A549 (cell line): ENCODE results near the gene PTPN14. TPM values are rescaled to one million over a fixed set of nuclear protein-coding genes. Genes with fewer than 3 reads are reported as not detected.
A peak's percentile ranks its signal among the peaks of the same experiment; 100 is the strongest.

Experiments
- ATAC-seq, 2 experiments: fragments of 200-7000 bp in 1 of 2; fragments of >200 bp in 1 of 2; cut with Nextera tagmentation in 1 of 2; cut with Tn5 transposase in 1 of 2; 3 replicates each; pipeline versions ENCODE4 v1.8.0 to v1.9.1; 2018 to 2020; ENCODE audit warnings: mild to moderate bottlenecking in 1 of 2, moderate library complexity in 1 of 2
- CTCF ChIA-PET: fragments of 300-600 bp; sonication (Branson Sonifier 250); formaldehyde crosslinking; extraction: SDS; loops from one replicate; lab custom pipeline; 2021; ENCODE audit warnings: antibody characterized with exemption, inconsistent platforms; lab: Yijun Ruan, JAX
- POLR2A ChIA-PET: fragments of 350-600 bp; formaldehyde crosslinking; extraction: SDS; loops from one replicate; lab custom pipeline; 2021; ENCODE audit warnings: antibody characterized with exemption, inconsistent platforms; lab: Yijun Ruan, JAX
- DNase-seq, 2 experiments: peaks; one replicate each; pipeline versions ENCODE4 v3.0.0 to v3.0.0-alpha.2; 2011 to 2016; ENCODE audit warnings: low read depth in 1 of 2, low spot score in 1 of 2
- FAIRE-seq: peaks from 2 replicates; lab custom pipeline; 2011; peaks lifted over from hg19 to GRCh38; lab: Jason Lieb, UNC
- H3K27ac ChIP-seq, 2 experiments: fragments of >200 bp; sonication (Bioruptor Twin); formaldehyde crosslinking; 3 replicates each; pipeline ENCODE4 v1.5.1; 2016 to 2017
- H3K4me1 ChIP-seq: fragments of >200 bp; sonication (Bioruptor Twin); formaldehyde crosslinking; 3 replicates; pipeline ENCODE4 v1.6.1; 2016
- H3K4me2 ChIP-seq: fragments of >200 bp; sonication (Bioruptor Twin); formaldehyde crosslinking; 3 replicates; pipeline ENCODE4 v1.6.1; 2016
- H3K4me3 ChIP-seq: fragments of >200 bp; sonication (Bioruptor Twin); formaldehyde crosslinking; 3 replicates; pipeline ENCODE4 v1.5.1; 2016
- H3K9me3 ChIP-seq: fragments of >200 bp; sonication (Bioruptor Twin); formaldehyde crosslinking; 3 replicates; pipeline ENCODE4 v1.6.1; 2016
- CBX8 ChIP-seq: fragments of 200-600 bp; sonication (generic); IDR thresholded peaks from 2 replicates; pipeline ENCODE4 v1.6.1; 2016
- CEBPB ChIP-seq, 2 experiments: fragments of >200 bp in 1 of 2; sonication (Bioruptor Twin) in 1 of 2; formaldehyde crosslinking in 1 of 2; IDR thresholded peaks; 2 replicates each; pipeline ENCODE4 v1.6.1; 2012 to 2016
- CHD2 ChIP-seq: fragments of 150-350 bp; IDR thresholded peaks from 2 replicates; pipeline ENCODE4 v1.6.1; 2014; ENCODE audit warnings: low read length; ENCODE audit not compliant: partially characterized antibody
- CHD4 ChIP-seq: fragments of 200-600 bp; sonication (generic); IDR thresholded peaks from 2 replicates; pipeline ENCODE4 v1.6.1; 2016; ENCODE audit warnings: antibody characterized with exemption, mild to moderate bottlenecking, borderline replicate concordance
- ESRRA ChIP-seq: fragments of 150-350 bp; IDR thresholded peaks from 2 replicates; pipeline ENCODE4 v1.6.1; 2014; ENCODE audit warnings: mild to moderate bottlenecking, low read length, borderline replicate concordance
- FOSB ChIP-seq: fragments of 250-450 bp; sonication (Bioruptor Pico); IDR thresholded peaks from 2 replicates; pipeline ENCODE4 v1.5.0; 2020; ENCODE audit warnings: mild to moderate bottlenecking, moderate library complexity
- FOSL2 ChIP-seq, 2 experiments: fragments of 450-650 bp in 1 of 2; fragments of >200 bp in 1 of 2; sonication (Bioruptor Twin) in 1 of 2; formaldehyde crosslinking; IDR thresholded peaks; 2 replicates each; pipeline versions ENCODE4 v1.5.0 to v1.6.1; 2016 to 2020; ENCODE audit warnings: mild to moderate bottlenecking in 1 of 2, moderate library complexity in 1 of 2
- FOXS1 ChIP-seq: fragments of 250-450 bp; sonication (Bioruptor Pico); IDR thresholded peaks from 2 replicates; pipeline ENCODE4 v1.5.0; 2020; ENCODE audit warnings: mild to moderate bottlenecking, moderate library complexity
- GATA3 ChIP-seq: IDR thresholded peaks from 2 replicates; pipeline ENCODE4 v1.6.1; 2012; ENCODE audit warnings: borderline replicate concordance
- HEYL ChIP-seq: fragments of 250-450 bp; sonication (Bioruptor Pico); IDR thresholded peaks from 2 replicates; pipeline ENCODE4 v1.8.0; 2021; ENCODE audit warnings: mild to moderate bottlenecking, moderate library complexity
- HOXA7 ChIP-seq: fragments of 250-450 bp; sonication (Bioruptor Pico); IDR thresholded peaks from 2 replicates; pipeline ENCODE4 v1.5.0; 2020; ENCODE audit warnings: mild to moderate bottlenecking, moderate library complexity
- JUN ChIP-seq, 2 experiments: fragments of >200 bp; sonication (Bioruptor Twin); formaldehyde crosslinking; IDR thresholded peaks; 2 replicates in 1 of 2; 3 replicates in 1 of 2; pipeline ENCODE4 v1.6.1; 2016 to 2017
- JUNB ChIP-seq: fragments of >200 bp; sonication (Bioruptor Twin); formaldehyde crosslinking; IDR thresholded peaks from 2 replicates; pipeline ENCODE4 v1.6.1; 2016
- KDM5A ChIP-seq: fragments of 200-600 bp; sonication (generic); IDR thresholded peaks from 2 replicates; pipeline ENCODE4 v1.6.1; 2016; ENCODE audit warnings: antibody characterized with exemption, mild to moderate bottlenecking
- MAFK ChIP-seq: fragments of 450-650 bp; IDR thresholded peaks from 2 replicates; pipeline ENCODE4 v1.6.1; 2014; ENCODE audit not compliant: partially characterized antibody
- MAZ ChIP-seq: fragments of 150-350 bp; IDR thresholded peaks from 2 replicates; pipeline ENCODE4 v1.6.1; 2014; ENCODE audit warnings: antibody characterized with exemption, low read depth, low read length, borderline replicate concordance
- NFE2L2 ChIP-seq: fragments of 150-350 bp; conservative IDR thresholded peaks from 2 replicates; pipeline ENCODE4 v1.6.1; 2014; ENCODE audit warnings: low read length
- NR3C1 ChIP-seq: fragments of >200 bp; sonication (Bioruptor Twin); formaldehyde crosslinking; IDR thresholded peaks from 3 replicates; pipeline ENCODE4 v1.6.1; 2017
- PHF8 ChIP-seq: fragments of 200-600 bp; sonication (generic); IDR thresholded peaks from 2 replicates; pipeline ENCODE4 v1.6.1; 2016; ENCODE audit warnings: low read depth, mild to moderate bottlenecking, antibody characterized with exemption, moderate library complexity, borderline replicate concordance
- POLR2A ChIP-seq: IDR thresholded peaks from 2 replicates; pipeline ENCODE4 v1.6.1; 2012; ENCODE audit warnings: mild to moderate bottlenecking, low read length
- SMC3 ChIP-seq: fragments of >200 bp; sonication (Bioruptor Twin); formaldehyde crosslinking; IDR thresholded peaks from 3 replicates; pipeline ENCODE4 v1.6.1; 2018; ENCODE audit warnings: inconsistent platforms
- TFCP2L1 ChIP-seq: fragments of 250-450 bp; sonication (Bioruptor Pico); IDR thresholded peaks from 2 replicates; pipeline ENCODE4 v1.5.0; 2021; ENCODE audit warnings: mild to moderate bottlenecking
- ZC3H11A ChIP-seq: fragments of 450-650 bp; IDR thresholded peaks from 2 replicates; pipeline ENCODE4 v1.6.1; 2014; ENCODE audit warnings: antibody characterized with exemption, mild to moderate bottlenecking
- ZNF302 ChIP-seq: fragments of 250-450 bp; sonication (Bioruptor Pico); IDR thresholded peaks from 2 replicates; pipeline ENCODE4 v1.9.0; 2021; ENCODE audit warnings: inconsistent platforms, mild to moderate bottlenecking, moderate library complexity
- ZSCAN20 ChIP-seq: fragments of 250-450 bp; sonication (Bioruptor Pico); IDR thresholded peaks from 2 replicates; pipeline ENCODE4 v1.8.0; 2022; ENCODE audit warnings: mild to moderate bottlenecking, moderate library complexity
- WGBS: methylation state at CpG from one replicate; pipeline ENCODE4 v1.1.6; 2017; ENCODE audit errors: missing lambda C conversion rate; 5-methylcytosine and 5-hydroxymethylcytosine counted together
- polyA plus RNA-seq, 4 experiments: library from polyadenylated mRNA; depleted of rRNA in 3 of 4; stranded (reverse); fragments of >200 nt; fragmentation: RNase III in 1 of 4; extraction: RNeasy Plus Mini Kit Qiagen cat#74134 plus additional on column Dnase treatment in 1 of 4; gene quantifications; 2 replicates in 3 of 4; 3 replicates in 1 of 4; pipeline ENCODE4 v1.2.3, GENCODE V29; 2011 to 2017
- TF ChIP-seq, protein P1 (sequence below): fragments of >200 bp; sonication (Bioruptor Twin); formaldehyde crosslinking; IDR thresholded peaks from 3 replicates; pipeline ENCODE4 v1.5.1; 2016
- TF ChIP-seq, protein P2 (sequence below): fragments of 250-450 bp; sonication (Bioruptor Pico); IDR thresholded peaks from 2 replicates; pipeline ENCODE4 v1.5.0; 2021; ENCODE audit warnings: mild to moderate bottlenecking, moderate library complexity, borderline replicate concordance

PTPN14 gene
- polyA plus RNA-seq, 2 of the 4 experiments (the other 2 are of a cell fraction): 9.2 to 10.0 TPM

- DNase-seq: no peak
Measured at GRCh38 chr1:214321705-214322453, 229.5 kb downstream of the PTPN14 start.

DNA sequence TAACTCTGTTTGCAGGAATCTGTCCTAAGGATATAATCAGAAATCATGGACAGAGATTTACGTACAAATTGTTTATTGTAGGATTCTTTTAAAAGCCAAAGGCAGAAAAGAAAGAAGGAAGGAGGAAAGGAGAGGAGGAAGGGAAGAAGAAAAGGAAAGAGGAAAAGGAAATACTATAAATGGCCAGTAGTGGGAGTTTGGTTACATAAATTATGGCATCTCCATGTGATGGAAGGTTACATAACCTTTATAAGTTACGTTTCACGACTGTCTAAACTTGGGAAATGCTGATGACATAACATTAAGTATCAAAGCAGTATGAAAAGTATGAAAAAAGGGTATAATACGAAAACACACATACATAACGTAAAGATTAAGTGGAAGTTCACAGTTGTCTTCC lies 231.5 kb downstream of the PTPN14 start:
- Histone ChIP-seq H3K4me1 (peaks cover 8% of the 10 kb centered on the region; the same call in 2 of the 3 replicates), H3K4me3 (no peak overlapping the region), H3K4me2 (no peak overlapping the region), H3K27ac (no peak overlapping the region), H3K9me3 (no peaks in the 10 kb centered on the region)
- 83% methylated on average over 5 of the region's 5 CpGs for WGBS
- TF ChIP-seq ESRRA: no peak
- TF ChIP-seq, protein P1, sequence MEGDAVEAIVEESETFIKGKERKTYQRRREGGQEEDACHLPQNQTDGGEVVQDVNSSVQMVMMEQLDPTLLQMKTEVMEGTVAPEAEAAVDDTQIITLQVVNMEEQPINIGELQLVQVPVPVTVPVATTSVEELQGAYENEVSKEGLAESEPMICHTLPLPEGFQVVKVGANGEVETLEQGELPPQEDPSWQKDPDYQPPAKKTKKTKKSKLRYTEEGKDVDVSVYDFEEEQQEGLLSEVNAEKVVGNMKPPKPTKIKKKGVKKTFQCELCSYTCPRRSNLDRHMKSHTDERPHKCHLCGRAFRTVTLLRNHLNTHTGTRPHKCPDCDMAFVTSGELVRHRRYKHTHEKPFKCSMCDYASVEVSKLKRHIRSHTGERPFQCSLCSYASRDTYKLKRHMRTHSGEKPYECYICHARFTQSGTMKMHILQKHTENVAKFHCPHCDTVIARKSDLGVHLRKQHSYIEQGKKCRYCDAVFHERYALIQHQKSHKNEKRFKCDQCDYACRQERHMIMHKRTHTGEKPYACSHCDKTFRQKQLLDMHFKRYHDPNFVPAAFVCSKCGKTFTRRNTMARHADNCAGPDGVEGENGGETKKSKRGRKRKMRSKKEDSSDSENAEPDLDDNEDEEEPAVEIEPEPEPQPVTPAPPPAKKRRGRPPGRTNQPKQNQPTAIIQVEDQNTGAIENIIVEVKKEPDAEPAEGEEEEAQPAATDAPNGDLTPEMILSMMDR: peak; percentile 20; the same call in 1 of the 3 replicates
- CTCF ChIA-PET: interaction anchor here (1.1 to 7.4 kb wide), 4 partner anchors 10 to 106 kb away, joined by 3 to 98 read pairs (median 30); no protein-coding TSS in a partner anchor
- DNase-seq (no peak), FAIRE-seq (peak; percentile 13), ATAC-seq (peak in 1 of 2 experiments; percentile 39; a peak in 1 of 6 replicates)
- POLR2A ChIA-PET: no interaction called here

More at GRCh38 chr1:214321705-214322453, 229.5 kb downstream of the PTPN14 start:
- ATAC-seq: no peak
- TF ChIP-seq CHD2 (no peak), JUNB (no peak), NR3C1 (no peak), NFE2L2 (no peak), MAFK (no peak), ZSCAN20 (CRISPR knock-in tag) (no peak), PHF8 (no peak), HEYL (CRISPR knock-in tag) (no peak), ZNF302 (no peak), CEBPB (IDR thresholded peaks at IDR 0.05) (no peak), CHD4 (no peak), FOSB (no peak), KDM5A (no peak), POLR2A (no peak)
- FAIRE-seq: no peak
- H3K27ac ChIP-seq: no peak overlapping the region
- H3K4me1 ChIP-seq: no peaks in the 10 kb centered on the region
- no peaks in the 10 kb centered on the region for H3K9me3 ChIP-seq
- H3K4me2 ChIP-seq: no peak overlapping the region
- POLR2A ChIA-PET: no interaction called here
- H3K4me3 ChIP-seq: no peak overlapping the region
- WGBS: 85% methylated on average over 5 of the region's 5 CpGs
- CTCF ChIA-PET: interaction anchor here (0.7 to 7.4 kb wide), 7 partner anchors 8 to 313 kb away, joined by 3 to 98 read pairs (median 4); no protein-coding TSS in a partner anchor

DNA sequence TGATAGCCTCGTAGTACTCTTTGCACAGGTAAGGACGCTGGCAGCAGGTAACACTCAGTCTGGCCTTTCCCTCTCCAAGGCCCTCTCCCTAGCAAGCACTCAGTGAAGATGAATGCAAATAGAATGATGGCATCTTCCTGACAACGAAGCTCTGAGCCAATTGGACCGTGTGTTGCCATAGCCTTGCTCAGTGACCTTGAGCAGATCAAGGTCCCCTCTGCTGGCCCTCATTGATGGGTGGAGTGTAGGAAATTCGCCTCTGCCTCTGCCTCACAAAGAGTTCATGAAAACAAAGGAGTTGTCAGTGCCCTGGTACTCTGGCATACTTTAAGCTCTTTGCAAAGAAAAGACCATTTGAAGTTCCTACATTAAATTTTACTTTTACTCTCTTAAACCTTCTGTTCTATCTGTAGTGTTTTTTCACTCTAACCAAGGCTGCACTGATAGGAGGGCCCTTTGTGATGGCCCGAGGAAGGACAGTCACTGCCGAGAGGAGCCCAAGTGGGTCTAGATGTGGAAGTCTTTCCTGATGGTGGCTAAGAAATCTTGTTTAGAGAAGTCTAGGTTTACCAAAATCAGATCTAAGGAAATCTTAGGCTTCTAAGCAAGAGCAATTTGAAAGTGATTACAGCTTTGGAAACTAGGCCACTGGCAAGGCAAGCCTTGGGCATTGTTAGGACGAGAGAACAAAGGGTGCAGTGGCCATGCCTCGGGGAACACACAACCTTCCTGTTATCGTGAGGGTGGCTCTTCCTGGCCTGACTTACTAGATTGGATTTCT lies 232.3 kb downstream of the PTPN14 start:
- ATAC-seq: no peak
- peaks cover 8% of the 10 kb centered on the region; the same call in 2 of the 3 replicates for H3K4me1 ChIP-seq
- DNase-seq: no peak
- no peak overlapping the region for H3K4me3 ChIP-seq
- WGBS: 85% methylated on average over 10 of the region's 10 CpGs
- FAIRE-seq: no peak
- H3K9me3 ChIP-seq: no peaks in the 10 kb centered on the region
- POLR2A ChIA-PET: no interaction called here
- CTCF ChIA-PET: interaction anchor here (0.5 to 7.4 kb wide), 5 partner anchors 11 to 166 kb away, joined by 3 to 98 read pairs (median 18); no protein-coding TSS in a partner anchor
- H3K4me2 ChIP-seq: no peak overlapping the region
- no peak overlapping the region for H3K27ac ChIP-seq
- no peak for TF ChIP-seq GATA3
- no peak for TF ChIP-seq ZC3H11A
- TF ChIP-seq, protein P2, sequence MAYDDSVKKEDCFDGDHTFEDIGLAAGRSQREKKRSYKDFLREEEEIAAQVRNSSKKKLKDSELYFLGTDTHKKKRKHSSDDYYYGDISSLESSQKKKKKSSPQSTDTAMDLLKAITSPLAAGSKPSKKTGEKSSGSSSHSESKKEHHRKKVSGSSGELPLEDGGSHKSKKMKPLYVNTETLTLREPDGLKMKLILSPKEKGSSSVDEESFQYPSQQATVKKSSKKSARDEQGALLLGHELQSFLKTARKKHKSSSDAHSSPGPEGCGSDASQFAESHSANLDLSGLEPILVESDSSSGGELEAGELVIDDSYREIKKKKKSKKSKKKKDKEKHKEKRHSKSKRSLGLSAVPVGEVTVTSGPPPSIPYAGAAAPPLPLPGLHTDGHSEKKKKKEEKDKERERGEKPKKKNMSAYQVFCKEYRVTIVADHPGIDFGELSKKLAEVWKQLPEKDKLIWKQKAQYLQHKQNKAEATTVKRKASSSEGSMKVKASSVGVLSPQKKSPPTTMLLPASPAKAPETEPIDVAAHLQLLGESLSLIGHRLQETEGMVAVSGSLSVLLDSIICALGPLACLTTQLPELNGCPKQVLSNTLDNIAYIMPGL: no peak
- no peak for TF ChIP-seq HOXA7
- TF ChIP-seq FOSL2 (IDR thresholded peaks at IDR 0.05): no peak
- TF ChIP-seq FOSL2 (CRISPR knock-in tag; IDR thresholded peaks at IDR 0.05): no peak
- no peak for TF ChIP-seq FOSB
- TF ChIP-seq FOXS1 (CRISPR knock-in tag): no peak
- no peak for TF ChIP-seq SMC3
- no peak for TF ChIP-seq TFCP2L1
- no peak for TF ChIP-seq JUN (IDR thresholded peaks at IDR 0.05)
- TF ChIP-seq CBX8: no peak
- TF ChIP-seq MAZ: no peak
